ENCODE measurements around the gene MYH14. TPM values are rescaled to one million over a fixed set of nuclear protein-coding genes. Genes with fewer than 3 reads are reported as not detected.
A peak's percentile ranks its signal among the peaks of the same experiment; 100 is the strongest.

The MYH14 gene
- total RNA-seq (1 to 10 TPM in 7 of 9 donors, under 1 TPM in 2; 0.22 to 8.5 (median 2.6) TPM), polyA plus RNA-seq (1 to 10 TPM in 2 of 3 donors, under 1 TPM in 1; 0.33 to 4.6 (median 3.6) TPM)
- long read RNA-seq, donor 1, result 0 reads
- long read RNA-seq, donor 2, partial matches to known transcripts, result 0 of 1 reads
- long read RNA-seq, donor 2, other reads (novel, unspliced or antisense), result 0 of 1 reads
- long read RNA-seq, donor 3, result 0 reads
- long read RNA-seq, donor 4, result 0 reads
- long read RNA-seq, donor 5, result 0 reads
- long read RNA-seq, donor 6, result 0 reads
- long read RNA-seq, donor 7, result 0 reads
- long read RNA-seq, donor 8, result 0 reads
- long read RNA-seq, donor 9, result 0 reads
- long read RNA-seq, donor 10, result 0 reads

GRCh38 chr19:50203281-50204080 is at the start of gene MYH14:
Gene MYH14, plus strand, starts transcription at chr19:50203622. Its CDS starts 6,744 bp downstream, at chr19:50210366.
- intact Hi-C loops (cut with DNase I), result no loop called here
- Histone ChIP-seq H3K27ac (no peak within 1 kb of the TSS), H3K9me3 (replicated peaks in 1 of 3) (no peaks in the 10 kb centered on the region), H3K4me1 (replicated peaks in 1 of 2) (peaks cover 8 to 11% of the 10 kb centered on the region in 2 donors), H3K36me3 (replicated peaks in 1 of 2) (no peaks in the 10 kb centered on the region), H3K27me3 (peaks cover 48% of the 10 kb centered on the region), H3K4me3 (peak within 1 kb of the TSS in 2 of 4 donors; percentile 23 to 59)
- no peak for TF ChIP-seq POLR2A (IDR thresholded peaks at IDR 0.05)
- no peak for TF ChIP-seq CTCF (IDR thresholded peaks at IDR 0.05)
- peak; percentile 51 to 87 (median 81) for DNase-seq
- WGBS, 4 donors, result 3 to 12% (median 5%) methylated on average over 7 to 76 of the region's 78 CpGs

- H3K27ac ChIP-seq, result no peak overlapping the region
- no peak overlapping the region for H3K4me3 ChIP-seq
- H3K27me3 ChIP-seq, result no peaks in the 10 kb centered on the region
- no peaks in the 10 kb centered on the region for H3K9me3 ChIP-seq (replicated peaks in 1 of 3)
- H3K36me3 ChIP-seq (replicated peaks in 1 of 2), result no peaks in the 10 kb centered on the region
- DNase-seq, result no peak
- intact Hi-C loops (cut with DNase I), result no loop called here
- 67 to 74% (median 69%) methylated on average over 15 to 16 of the region's 16 CpGs for WGBS, 4 donors
- TF ChIP-seq POLR2A (IDR thresholded peaks at IDR 0.05) (no peak), CTCF (IDR thresholded peaks at IDR 0.05) (no peak)
- H3K4me1 ChIP-seq (replicated peaks in 1 of 2), result no peaks in the 10 kb centered on the region
These were observed 48.9 kb upstream of the MYH14 start for GRCh38 chr19:50154529-50154928.

- H3K4me3 ChIP-seq, result no peak overlapping the region
- 74 to 78% (median 76%) methylated on average over 8 of the region's 8 CpGs for WGBS, 4 donors
- H3K9me3 ChIP-seq (replicated peaks in 1 of 3), result no peaks in the 10 kb centered on the region
- no peaks in the 10 kb centered on the region for H3K36me3 ChIP-seq (replicated peaks in 1 of 2)
- no peaks in the 10 kb centered on the region for H3K4me1 ChIP-seq (replicated peaks in 1 of 2)
- TF ChIP-seq POLR2A (IDR thresholded peaks at IDR 0.05), result no peak
- no peak for TF ChIP-seq CTCF (IDR thresholded peaks at IDR 0.05)
- no peaks in the 10 kb centered on the region for H3K27me3 ChIP-seq
- no peak overlapping the region for H3K27ac ChIP-seq
- intact Hi-C loops (cut with DNase I), result no loop called here
- no peak for DNase-seq
These were observed 47.8 kb upstream of the MYH14 start for GRCh38 chr19:50155520-50156109.

GRCh38 chr19:50158577-50158976 is 44.8 kb upstream of the MYH14 start:
- TF ChIP-seq CTCF (IDR thresholded peaks at IDR 0.05), result no peak
- TF ChIP-seq POLR2A (IDR thresholded peaks at IDR 0.05), result no peak
- no peaks in the 10 kb centered on the region for H3K36me3 ChIP-seq (replicated peaks in 1 of 2)
- no peaks in the 10 kb centered on the region for H3K4me1 ChIP-seq (replicated peaks in 1 of 2)
- intact Hi-C loops (cut with DNase I), result no loop called here
- H3K4me3 ChIP-seq, result no peak overlapping the region
- no peaks in the 10 kb centered on the region for H3K9me3 ChIP-seq (replicated peaks in 1 of 3)
- H3K27ac ChIP-seq, result no peak overlapping the region
- no peak for DNase-seq
- H3K27me3 ChIP-seq, result peaks cover 11% of the 10 kb centered on the region
